Left lobe of liver (tissue), 1 donor: ENCODE results near the gene COTL1. TPM values are rescaled to one million over a fixed set of nuclear protein-coding genes. Genes with fewer than 3 reads are reported as not detected.

ENCODE experiments used
- total RNA-seq: library from RNA; stranded (reverse); gene quantifications from one replicate; pipeline ENCODE4 v1.2.1, GENCODE V29; 2021
- donor health status: DM: no; HTN: yes; CAD: no.

COTL1 gene
- total RNA-seq, 1 donor from 2014 or later = 15.9 TPM

Other genes starting within 250 kb of the COTL1 start
- 0.18 TPM for gene ATP2C2, start 249.5 kb downstream of the COTL1 start, total RNA-seq
- 2.9 TPM for gene MEAK7, start 113.4 kb downstream of the COTL1 start, total RNA-seq
- 26.8 TPM for gene KLHL36, start 30.4 kb upstream of the COTL1 start, total RNA-seq
- 33.8 TPM for gene USP10, start 81.9 kb upstream of the COTL1 start, total RNA-seq
- 4.5 TPM for gene CRISPLD2, start 201.9 kb upstream of the COTL1 start, total RNA-seq